NCI-H2171 (cell line): ENCODE data around the gene OSM.

Experiments
- DNase-seq: peaks from one replicate; lab custom pipeline; 2025; lab: John Stamatoyannopoulos, UW

The OSM gene

DNA sequence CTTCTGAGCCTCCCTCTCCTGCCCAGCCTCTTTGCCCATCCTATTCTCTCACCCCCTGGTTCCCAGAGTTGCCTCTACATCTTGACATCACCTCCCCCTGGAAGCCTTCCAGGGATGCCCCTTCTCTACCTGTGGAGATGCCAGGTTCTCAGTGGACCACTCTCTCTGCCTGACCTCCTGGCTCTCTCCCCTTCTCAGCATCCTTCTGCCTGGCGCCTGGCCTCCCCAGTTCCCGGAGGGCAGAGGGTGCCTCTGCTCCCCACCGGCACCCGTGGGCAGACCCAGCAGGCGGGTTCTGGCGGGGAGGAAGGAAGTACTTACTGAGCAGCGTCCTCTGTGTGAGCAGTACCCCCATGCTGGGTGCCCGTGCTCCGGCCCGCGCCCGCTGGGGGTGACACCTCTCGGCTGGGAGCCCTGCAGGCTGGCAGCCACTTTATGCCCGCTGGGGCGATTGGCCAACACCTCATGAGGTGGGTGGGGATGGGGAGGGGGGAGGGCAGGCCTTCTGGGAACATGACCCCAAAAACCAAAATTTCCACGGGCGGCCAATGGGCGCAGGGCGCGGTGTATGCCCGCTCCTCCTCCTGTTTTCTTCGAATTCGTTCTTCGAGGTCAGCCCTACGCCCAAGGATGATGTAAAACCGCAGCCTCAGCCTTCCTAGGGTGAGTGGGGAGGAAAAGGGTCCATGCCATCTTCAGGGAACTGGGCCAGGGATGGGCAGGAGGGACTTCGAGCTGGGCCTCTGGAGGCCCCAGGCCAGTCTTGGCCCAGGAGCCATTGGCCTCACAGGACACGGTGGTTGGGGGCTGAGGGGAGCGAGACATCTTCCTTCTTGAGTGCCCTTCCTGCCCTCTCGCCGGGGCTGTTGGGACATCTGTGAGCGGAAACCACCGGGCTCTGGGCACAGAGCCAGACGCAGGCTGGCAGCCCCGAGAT lies at the start of gene OSM:
TSS of gene OSM (minus strand) at position 407 of the 937 bp plus-strand sequence. CDS start at position 355, 52 bp downstream.
- no peak for DNase-seq

DNA sequence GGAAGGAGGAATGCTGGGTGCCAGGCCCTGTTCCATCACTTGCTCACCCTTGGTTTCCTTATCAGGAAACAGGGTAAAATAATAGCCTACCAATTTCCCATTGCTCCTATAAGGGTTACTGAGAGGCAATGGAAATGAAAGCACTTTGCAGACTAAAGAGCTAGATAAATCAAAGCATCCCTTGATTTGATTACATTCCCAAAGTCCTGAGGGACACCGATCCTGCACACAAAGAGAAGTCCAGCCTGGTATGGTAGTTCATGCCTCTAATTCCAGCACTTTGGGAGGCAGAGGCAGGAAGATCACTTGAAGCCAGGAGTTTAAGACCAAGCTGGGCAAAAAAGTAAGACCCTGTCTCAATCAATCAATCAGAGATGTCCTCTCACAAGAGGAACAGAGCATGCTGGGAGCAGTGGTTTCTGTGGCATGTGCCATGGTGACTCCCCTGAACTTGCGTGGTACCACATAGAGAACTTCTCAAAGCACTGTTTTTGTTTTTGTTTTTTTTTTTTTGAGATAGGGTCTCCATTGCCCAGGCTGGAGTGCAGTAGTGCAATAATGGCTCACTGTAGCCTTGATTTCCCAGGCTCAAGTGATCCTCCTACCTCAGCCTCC lies 49.4 kb upstream of the OSM start:
- DNase-seq = no peak

DNA sequence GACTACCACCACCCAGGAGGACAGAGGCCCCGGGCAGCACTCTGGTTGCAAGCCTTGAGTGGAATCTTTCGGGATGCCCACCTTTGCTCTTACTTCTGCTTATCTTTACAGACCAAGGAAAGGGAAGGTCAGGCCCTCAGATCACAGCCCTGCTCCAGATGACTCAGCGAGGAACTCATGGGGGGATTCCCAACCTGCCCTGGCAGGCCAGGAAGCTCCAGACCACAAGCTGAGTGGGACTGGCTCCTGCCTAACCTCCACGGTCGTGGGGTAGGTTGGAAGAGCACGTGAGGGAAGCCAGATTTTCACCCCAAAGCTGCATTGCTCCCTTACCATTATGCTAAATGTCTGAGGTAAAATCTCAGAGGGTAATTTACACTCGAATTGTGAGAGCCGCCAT lies 48.3 kb upstream of the OSM start:
- no peak for DNase-seq

DNA sequence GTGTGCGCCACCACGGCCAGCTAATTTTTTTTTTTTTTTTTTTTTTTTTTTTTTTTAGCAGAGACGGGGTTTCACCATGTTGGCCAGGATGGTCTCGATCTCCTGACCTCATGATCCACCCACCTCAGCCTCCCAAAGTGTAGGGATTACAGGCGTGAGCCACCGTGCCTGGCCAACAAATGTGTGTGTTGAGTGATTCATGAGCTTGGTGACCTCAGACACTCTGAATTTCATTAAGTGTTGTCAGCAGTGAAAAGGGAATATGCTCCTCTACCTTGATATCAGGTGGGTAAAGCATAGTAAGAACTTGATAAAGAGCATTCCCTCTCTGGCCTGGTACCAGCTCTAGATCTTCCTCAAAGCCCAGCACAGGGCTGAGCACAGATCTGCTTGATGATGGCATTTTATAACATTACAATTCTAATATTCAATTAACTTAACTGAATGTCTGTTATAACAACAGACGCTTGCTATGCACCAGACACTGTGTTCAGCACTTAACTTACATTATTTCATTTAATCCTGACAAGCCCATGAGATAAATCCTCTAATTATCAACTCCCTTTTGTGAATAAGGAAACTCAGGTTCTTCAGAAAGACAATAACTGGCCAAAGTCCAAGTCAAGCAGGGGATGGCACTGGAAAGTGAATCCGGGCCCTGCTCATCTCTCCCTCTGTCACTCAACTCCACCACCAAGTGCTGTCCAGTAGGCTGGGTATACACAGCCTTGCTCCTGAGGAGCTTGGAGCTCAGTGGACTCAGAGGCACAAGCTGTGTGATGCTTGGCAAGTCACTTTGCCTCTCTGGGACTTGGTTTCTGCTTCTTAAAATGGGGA lies 47.1 kb upstream of the OSM start:
- DNase-seq = no peak

DNA sequence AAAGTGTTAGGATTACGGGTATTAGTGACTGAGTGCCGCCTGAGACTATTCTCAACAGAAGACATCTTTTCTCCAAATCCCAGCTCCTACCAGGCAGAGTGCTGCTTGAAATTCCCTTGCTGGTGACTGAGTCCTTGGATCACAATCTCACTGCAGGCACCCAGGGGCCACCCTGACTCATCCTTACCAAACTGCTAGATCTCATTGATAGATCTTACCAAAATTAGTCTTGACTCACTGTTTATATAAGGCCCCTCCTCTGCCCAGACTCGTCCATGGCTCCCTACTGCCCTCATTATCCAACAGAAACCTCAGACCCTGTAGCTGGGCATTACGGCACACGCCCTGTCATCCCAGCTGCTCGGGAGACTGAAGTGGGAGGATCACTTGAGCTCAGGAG lies 45.4 kb upstream of the OSM start:
- DNase-seq = no peak

DNA sequence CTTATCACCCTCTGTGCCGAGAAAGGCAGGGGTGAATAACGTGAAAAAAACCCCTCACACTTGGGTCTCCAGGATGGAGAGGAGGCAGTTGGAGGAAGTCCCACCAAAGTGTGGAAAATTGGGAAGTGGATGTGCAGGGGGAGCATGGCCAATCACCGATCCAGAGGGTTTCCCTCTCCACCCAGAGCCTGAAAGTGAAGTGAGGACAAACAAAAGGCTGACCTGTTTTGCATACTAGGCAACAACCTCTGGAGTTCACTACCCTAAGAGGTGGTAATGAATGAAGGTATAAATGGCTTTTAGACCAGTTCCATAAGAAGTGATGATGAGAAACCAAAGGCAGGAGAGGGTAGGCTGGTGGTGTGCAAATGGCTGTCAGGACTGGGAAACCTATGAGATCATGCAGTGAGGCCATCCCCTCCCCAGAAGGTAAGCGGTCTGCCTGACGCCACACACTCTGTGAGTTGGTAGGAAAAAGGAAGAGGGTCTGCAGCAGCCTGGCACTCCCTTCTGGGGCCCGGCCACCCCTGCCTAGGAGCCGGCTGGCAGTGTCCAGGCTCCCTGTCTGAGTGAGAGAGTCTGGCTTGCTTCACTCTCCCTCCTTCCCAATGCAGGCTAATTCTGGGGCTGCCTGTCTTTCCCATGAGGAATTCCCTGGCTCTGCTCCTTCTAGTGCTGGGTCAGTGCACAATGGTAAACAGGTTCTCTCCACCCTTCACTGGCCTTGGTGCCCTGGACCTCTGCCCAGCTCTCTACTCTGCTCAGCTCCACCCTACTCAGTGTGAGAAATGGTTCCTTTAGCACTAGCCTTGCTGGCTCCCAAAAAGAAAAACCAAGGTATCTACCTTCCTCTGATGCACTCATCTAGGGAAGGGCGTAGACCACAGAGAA lies 44.5 kb upstream of the OSM start:
- DNase-seq = no peak

DNA sequence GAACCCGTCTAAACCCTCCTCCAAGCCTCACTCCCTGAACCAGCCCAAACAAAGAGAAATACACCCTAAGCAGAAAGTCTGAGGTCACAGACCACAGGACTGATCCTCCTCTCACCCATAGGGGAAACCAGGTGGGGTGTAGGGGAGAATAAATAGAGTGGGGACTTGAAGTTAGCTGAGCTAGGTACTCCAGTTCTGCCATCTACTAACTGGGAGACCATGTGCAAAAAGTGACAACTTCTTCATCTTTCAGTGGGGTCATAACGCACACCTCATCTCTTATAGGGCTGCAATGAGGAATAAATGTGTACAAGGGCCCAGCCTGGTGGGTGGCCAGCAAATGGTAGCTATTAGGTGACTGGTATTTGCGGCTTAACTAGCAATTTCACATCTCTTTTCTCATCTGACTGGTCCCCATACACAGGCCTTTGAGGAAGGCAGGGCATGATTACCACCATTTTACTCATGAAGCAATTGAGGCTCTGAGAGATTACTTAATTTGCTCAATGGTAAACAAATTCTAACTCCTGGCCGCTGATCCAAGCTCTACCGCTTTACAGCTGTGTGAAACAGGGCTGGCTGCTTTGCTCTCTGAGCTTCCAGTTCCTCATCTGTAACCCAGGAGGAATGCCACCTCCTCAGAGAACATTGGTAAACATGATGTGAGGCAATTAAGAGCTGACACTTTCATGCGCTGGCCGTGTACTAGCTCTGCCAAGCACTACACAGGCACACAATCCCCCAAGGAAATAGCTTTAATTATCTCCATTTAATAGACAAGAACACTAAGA lies 43.5 kb upstream of the OSM start:
- no peak for DNase-seq

DNA sequence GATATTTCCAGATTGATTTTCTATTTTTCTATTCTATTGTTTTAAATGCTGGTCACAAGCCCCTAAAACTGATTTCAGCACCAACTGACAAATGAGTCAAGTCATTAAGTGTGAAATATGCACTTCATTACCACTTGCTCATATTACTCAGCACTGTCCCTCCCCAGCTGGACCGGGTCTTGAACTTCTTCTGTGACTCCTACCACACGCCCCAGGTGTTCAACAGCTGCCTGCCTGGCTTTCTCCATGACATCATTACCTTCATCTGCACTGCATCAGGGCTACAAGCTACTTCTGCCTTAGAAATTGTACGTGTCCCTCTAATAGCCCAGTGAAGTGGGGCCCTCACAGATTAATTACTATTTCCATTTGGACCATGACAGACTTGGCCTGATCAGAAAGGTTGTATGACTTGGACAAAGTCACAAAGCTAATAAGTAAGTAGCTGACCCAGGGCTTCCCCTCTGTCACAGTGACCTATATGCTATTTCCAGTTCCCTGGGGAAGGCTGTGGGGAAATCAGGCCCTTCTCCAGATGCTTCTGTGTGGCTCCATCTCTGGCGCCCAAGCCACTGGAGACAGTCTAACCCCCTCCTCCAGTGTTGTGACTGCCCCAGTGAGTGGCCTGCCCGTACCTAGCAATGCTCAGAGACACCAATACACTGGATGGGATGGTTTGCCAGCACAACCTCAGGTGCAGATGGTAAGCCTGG lies 42.0 kb upstream of the OSM start:
- no peak for DNase-seq

DNA sequence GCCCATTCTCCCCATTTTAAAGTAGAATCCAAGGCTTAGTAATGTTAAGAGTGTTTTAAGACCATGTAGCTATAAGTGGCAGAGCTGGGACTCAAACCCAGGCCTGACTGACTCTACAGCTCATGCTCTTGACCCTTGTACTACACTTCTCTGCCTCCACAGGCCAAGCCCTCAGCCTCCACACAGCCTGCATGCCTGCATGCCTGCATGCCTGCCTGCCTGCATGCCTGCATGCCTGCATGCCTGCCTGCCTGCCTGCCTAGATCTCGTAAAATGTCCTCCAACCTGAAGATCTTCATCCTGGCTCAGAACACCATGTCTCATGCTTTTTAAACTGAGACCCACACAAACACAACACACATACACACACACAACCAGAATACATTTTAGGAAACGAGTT lies 41.4 kb upstream of the OSM start:
- DNase-seq = no peak

DNA sequence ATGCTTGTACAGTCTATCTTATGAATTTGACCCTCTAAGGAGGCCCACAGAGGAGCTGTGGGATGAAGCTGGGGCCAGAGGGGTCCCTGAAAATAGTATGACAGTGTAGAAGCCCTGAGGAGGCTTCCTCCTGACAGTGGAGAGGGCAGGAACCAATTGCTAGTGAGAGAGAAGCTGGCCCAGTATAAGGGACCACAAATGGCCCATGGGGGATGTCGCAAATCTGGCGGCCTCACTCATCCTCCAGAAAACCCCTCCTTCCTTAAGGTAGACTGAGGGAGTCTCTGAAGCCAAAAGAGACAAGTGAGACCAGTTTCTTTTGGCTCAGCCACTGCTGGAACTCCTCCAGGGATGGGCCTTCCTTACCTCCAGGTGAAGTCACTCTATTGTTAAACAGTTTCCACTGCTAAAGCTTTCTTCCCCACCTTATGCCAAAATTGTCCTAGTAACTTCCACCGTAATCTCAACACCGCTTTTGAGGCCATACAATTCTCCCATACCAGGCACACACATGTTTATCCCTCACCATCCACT lies 40.5 kb upstream of the OSM start:
- DNase-seq = no peak

DNA sequence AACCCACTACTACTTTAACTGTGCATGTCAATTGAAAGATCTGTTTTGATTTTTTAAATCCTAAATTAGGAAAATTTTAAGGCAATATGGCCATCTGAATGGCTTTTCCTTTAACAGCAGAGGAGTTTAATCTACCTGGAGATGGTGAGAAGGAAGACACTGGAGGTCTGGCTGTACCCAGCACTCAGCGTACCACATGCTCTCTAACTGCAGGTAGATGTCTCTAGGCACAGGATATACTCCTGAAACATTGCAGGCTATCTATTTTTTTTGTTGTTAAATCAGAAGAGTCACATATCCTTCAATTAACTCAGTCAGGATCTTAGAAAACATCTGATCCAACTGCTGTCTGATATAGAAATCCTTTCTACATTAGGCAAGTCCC lies 40.0 kb upstream of the OSM start:
- DNase-seq = no peak

DNA sequence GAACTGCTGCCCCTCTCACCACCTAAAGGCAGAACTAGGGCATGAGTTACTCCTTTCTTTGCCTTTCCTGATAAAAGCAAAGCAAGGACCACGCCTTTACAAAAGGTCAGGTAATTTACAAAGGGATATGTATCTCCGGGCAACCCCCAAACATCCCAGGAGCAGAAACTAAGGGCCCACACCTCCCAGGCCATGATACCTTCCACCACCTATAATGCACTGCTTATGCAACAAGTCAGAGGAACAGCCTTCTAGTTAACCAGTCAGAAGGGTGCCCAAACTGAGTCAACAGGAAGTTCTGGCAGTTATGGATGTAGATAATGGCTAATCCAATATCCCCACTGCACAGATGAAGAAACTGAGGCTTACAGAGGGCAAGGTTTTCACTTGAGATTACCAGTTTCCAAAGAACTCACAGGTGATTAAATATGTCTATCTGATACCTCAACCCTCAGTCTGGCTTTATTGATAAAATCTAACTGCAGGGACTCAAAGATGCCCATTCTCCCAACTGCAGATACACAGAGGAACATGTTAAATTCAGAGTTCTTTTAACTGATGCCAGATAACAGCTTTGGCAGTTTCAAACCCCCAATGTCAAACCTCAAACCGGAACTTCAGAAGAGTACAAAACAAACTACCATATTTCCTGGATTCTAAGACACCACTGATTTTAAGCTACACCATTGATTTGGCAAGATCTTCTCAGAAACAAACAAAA lies 39.4 kb upstream of the OSM start:
- no peak for DNase-seq

DNA sequence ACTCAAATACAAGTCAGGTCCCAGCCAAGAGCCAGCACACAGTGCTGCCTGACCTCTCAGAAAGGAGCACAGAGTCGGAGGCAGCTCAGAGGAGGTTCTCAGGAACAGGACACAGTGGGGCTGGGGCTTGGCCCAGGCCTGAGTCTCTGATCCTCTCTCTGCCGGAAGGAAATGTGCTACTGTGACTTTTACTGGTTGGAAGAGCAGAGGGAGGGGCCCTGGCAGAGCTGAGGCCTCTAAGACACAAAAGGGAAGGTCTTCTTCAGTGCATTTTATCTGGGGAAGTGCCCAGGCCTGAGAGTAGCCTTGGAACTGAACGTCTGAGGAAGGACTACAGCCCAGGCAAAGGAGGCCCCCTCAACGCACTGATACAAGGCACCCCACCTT lies 38.9 kb upstream of the OSM start:
- DNase-seq = no peak

DNA sequence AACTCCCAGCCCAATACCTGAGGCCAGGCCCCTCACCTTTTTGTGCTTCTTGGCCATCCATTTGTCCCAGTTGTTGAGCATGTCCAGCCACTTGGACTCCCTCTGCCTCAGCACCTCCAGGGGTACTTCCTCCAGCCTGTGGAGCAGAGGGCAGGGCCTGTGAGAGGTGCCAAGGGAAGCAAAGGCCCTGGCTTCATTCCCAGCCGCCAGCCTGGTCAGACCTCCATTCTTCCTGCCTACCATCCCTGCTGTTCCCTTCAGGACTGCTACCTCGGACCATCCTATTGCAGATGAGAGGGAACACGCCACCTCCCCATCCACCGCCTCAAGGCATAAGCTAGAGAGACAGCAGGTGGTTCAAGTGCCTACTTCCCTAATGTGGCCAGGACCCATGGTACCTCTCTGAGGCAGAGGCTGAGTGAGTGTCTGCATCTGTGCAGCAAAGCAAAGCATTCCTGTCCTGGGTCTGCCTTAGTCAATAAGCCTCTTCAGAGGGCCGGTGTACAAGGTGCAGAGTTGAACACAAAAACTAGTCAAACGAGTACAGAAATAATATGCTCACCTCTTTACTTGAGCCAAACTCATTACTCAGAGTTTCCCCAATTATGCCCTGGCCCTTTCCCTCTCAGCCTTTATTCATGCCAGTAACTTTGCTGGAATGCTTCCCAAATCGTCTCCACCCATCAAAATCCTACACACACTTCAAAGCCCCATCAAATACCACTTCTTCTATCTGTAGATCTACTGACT lies 38.0 kb upstream of the OSM start:
- DNase-seq = no peak

DNA sequence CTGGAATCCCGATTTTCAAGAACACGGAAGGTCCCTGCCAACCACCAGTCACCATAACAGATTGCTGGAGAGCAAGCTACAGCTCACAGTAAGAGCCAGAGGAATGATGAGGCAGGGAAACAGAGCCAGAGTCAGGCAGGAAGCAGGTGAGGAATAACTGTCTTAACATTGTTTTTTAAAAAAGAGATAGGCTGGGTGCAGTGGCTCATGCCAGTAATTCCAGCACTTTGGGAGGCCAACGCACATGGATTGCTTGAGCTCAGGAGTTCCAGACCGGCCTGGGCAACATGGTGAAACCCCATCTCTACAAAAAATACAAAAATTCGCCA lies 36.1 kb upstream of the OSM start:
- no peak for DNase-seq

DNA sequence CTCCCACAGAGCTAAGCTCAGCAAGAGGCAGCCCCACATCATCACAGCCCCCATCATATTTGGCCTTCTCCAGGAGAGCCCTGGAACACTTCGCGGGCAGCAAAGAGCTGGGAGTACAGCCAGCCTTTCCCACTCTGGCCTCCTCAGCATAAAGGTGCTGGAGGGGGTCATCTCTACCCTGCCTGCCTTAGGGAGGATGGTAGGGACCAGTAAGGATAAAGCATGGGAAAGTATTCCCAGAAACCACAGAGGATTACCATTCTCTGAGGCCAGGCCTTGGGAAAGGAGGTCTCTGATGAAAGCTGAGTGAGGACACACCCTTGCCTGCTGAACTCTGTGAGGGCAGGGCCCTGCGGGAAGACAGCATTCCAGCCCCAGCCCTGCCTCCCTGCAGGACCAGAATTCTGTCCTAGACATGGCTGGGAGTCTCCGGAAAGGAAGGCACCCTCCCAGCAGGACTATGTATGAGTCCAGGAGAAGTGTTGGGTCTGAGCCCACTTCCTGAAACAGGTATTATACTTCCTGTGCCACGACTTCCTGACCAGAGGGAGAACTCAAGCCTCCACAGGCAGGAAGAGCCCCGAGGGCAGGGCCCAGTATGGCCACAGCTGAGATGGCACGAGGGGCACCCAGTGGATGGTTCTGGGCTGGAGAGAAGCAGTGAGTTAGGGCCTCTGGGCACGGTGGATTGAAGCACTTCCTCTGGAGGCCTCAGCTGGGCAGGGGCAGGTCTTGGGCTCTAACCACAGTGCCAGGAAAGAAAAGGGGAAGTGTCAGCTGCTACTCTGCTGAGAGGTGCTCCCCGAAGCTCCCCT lies 35.6 kb upstream of the OSM start:
- no peak for DNase-seq

DNA sequence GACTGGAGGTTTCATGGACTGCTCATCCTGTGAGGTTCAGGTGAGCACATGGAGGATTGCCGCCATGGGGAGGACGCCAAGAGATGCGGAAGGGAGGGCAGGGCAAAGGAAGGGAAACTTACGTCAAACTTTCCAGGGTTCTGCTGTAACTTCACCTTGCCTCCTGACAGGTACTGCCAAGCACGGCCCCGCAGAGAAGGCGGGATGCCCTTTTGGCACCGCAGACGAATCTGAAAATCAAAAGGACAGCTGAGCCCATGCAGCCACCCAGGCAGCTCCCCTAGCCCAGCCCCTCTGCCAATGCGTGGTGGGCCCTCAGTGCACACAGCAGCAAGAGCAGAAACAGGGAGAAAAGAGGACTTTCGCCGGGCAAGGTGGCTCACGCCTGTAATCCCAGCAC lies 32.7 kb upstream of the OSM start:
- no peak for DNase-seq
